Spleen (tissue), 7 donors: ENCODE measurements around the gene SLC35F6.

Experiments
- CTCF ChIP-seq, 11 experiments: fragments of 200-600 bp in 7 of 11; fragments of 450-650 bp in 4 of 11; sonication (generic) in 4 of 11; IDR thresholded peaks in 8 of 11; conservative IDR thresholded peaks in 3 of 11; 1 replicate in 7 of 11; 2 replicates in 4 of 11; pipeline versions ENCODE4 v1.4.0 to v1.8.0; 2016 to 2021; ENCODE audit warnings: antibody characterized with exemption in 11 of 11, inconsistent platforms in 4 of 11, mild to moderate bottlenecking in 1 of 11
- POLR2A ChIP-seq, 3 donors: fragments of 450-650 bp; IDR thresholded peaks; one replicate each; pipeline ENCODE4 v1.5.1; 2017; ENCODE audit warnings: antibody characterized with exemption in 3 of 3, mild to moderate bottlenecking in 1 of 3
- donor health status: DM: no; HTN: no; CAD: no; lungs with moderate emphysema.
- donor health status: DM: no; HTN: no; CAD: no.
- donor health status: DM: no; HTN: no; CAD: no.

DNA sequence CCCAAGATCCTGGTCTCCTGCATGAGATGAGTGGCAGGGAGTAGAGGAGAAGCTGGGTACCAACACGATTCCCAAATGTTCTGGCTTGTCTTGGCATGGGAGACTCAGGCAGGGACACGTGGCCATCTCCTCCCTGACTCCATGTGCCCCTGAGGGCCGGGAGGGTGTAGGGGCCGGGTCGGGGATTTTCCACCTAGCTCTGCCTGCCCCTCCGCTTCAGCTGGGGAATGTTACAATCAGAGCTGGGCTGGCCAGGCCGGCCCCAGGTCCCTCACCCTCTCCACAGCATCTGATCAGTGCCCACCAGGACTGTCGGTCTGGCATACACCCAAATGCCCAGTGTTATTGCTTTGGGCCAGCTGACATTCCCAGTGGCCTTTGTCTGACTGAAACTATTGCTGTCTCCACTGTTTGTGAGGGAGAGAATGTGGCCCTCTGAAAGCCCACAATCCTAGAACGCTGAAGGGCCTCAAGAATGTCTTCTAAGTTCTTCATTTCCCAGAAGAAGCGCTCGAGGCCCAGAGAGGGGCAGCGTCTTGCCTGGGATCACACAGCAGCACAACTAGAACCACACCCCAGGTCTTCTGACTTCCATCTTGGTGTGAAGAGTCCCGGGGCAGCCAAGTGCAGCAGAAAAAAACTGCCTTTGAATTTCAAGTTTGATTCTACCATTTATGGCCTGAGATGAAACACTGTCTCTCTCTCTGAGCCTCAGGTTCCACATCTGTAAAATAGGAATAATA, 48.4 kb upstream of the SLC35F6 start:
- TF ChIP-seq CTCF (IDR thresholded peaks at IDR 0.05 in 8 of 11, conservative IDR thresholded peaks at IDR 0.05 in 3 of 11) (no peak), POLR2A (IDR thresholded peaks at IDR 0.05) (no peak)
